Esophagus muscularis mucosa (tissue), 4 donors: ENCODE measurements around the gene TTC24. TPM values are rescaled to one million over a fixed set of nuclear protein-coding genes. Genes with fewer than 3 reads are reported as not detected.
A peak's percentile ranks its signal among the peaks of the same experiment; 100 is the strongest.
"Not testable (repeated sequence)": the region's sequence is repeated elsewhere in the genome, so short reads cannot be mapped to it uniquely, and the experiment has no call there.

Experiments
- DNase-seq: peaks from one replicate; pipeline ENCODE4 v3.0.0-alpha.2; 2017; ENCODE audit errors: extremely low spot score
- H3K27ac ChIP-seq, 4 donors: fragments of 200-600 bp; sonication (generic); replicated peaks in 1 of 4; 1 replicate in 3 of 4; 2 replicates in 1 of 4; pipeline ENCODE4 v1.5.1; 2016 to 2019; ENCODE audit warnings: mild to moderate bottlenecking in 1 of 4
- H3K27me3 ChIP-seq, 4 donors: fragments of 200-600 bp; sonication (generic); one replicate each; pipeline versions ENCODE4 v1.5.1 to v1.6.0; 2016 to 2019
- H3K36me3 ChIP-seq, 4 donors: fragments of 200-600 bp; sonication (generic); one replicate each; pipeline ENCODE4 v1.5.1; 2016 to 2019
- H3K4me1 ChIP-seq, 4 donors: fragments of 200-600 bp; sonication (generic); one replicate each; pipeline ENCODE4 v1.5.1; 2016 to 2019
- H3K4me3 ChIP-seq, 4 donors: fragments of 200-600 bp; sonication (generic); 1 replicate in 2 of 4; 2 replicates in 2 of 4; pipeline ENCODE4 v1.5.1; 2016 to 2019; ENCODE audit warnings: mild to moderate bottlenecking in 4 of 4, moderate library complexity in 1 of 4
- H3K9me3 ChIP-seq, 4 donors: fragments of 200-600 bp; sonication (generic); 1 replicate in 3 of 4; 2 replicates in 1 of 4; pipeline ENCODE4 v1.5.1; 2016 to 2019
- EP300 ChIP-seq: sonication (generic); formaldehyde crosslinking; IDR thresholded peaks from one replicate; pipeline ENCODE4 v1.6.1; 2017; ENCODE audit warnings: antibody characterized with exemption
- POLR2A ChIP-seq: fragments of 450-650 bp; IDR thresholded peaks from one replicate; pipeline ENCODE4 v1.6.1; 2017; ENCODE audit warnings: antibody characterized with exemption, moderate library complexity, mild to moderate bottlenecking, low read depth
- POLR2AphosphoS5 ChIP-seq, 2 donors: sonication (generic); formaldehyde crosslinking; IDR thresholded peaks; one replicate each; pipeline ENCODE4 v1.6.1; 2017; ENCODE audit warnings: antibody characterized with exemption in 2 of 2
- WGBS: methylation state at CpG from one replicate; pipeline ENCODE4 v1.1.5; 2018; 5-methylcytosine and 5-hydroxymethylcytosine counted together
- intact Hi-C: fragments of 100-400 bp; cut with DNase I; formaldehyde crosslinking; loops from one replicate; pipeline ENCODE4 v1.15.1; 2023
- total RNA-seq, 4 donors: library from RNA; depleted of rRNA; stranded (reverse); fragments of >200 nt; gene quantifications; one replicate each; pipeline versions ENCODE4 v1.1.0 to v1.2.1, GENCODE V29; 2016
- TF ChIP-seq, protein P1 (sequence below), 3 experiments: fragments of 200-600 bp in 2 of 3; fragments of 450-650 bp in 1 of 3; sonication (generic) in 2 of 3; IDR thresholded peaks; one replicate each; pipeline ENCODE4 v1.5.1; 2017 to 2019; ENCODE audit warnings: antibody characterized with exemption in 3 of 3, mild to moderate bottlenecking in 2 of 3, moderate library complexity in 1 of 3

Gene TTC24
- total RNA-seq, 4 donors from 2014 or later: not detected

- DNase-seq: no peak
- Histone ChIP-seq H3K9me3 (no peaks in the 10 kb centered on the region), H3K4me1 (peaks cover 8 to 16% (median 12%) of the 10 kb centered on the region in 4 donors), H3K4me3 (no peak overlapping the region), H3K36me3 (no peaks in the 10 kb centered on the region), H3K27ac (no peak overlapping the region), H3K27me3 (no peaks in the 10 kb centered on the region)
- intact Hi-C loops: loop anchor here (10.0 kb wide), 1 partner anchor 68 kb away; no protein-coding TSS in a partner anchor
- 81% methylated on average over 3 of the region's 3 CpGs for WGBS
- TF ChIP-seq POLR2AphosphoS5 (IDR thresholded peaks at IDR 0.05) (no peak), EP300 (no peak), POLR2A (no peak)
- TF ChIP-seq, protein P1, sequence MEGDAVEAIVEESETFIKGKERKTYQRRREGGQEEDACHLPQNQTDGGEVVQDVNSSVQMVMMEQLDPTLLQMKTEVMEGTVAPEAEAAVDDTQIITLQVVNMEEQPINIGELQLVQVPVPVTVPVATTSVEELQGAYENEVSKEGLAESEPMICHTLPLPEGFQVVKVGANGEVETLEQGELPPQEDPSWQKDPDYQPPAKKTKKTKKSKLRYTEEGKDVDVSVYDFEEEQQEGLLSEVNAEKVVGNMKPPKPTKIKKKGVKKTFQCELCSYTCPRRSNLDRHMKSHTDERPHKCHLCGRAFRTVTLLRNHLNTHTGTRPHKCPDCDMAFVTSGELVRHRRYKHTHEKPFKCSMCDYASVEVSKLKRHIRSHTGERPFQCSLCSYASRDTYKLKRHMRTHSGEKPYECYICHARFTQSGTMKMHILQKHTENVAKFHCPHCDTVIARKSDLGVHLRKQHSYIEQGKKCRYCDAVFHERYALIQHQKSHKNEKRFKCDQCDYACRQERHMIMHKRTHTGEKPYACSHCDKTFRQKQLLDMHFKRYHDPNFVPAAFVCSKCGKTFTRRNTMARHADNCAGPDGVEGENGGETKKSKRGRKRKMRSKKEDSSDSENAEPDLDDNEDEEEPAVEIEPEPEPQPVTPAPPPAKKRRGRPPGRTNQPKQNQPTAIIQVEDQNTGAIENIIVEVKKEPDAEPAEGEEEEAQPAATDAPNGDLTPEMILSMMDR (IDR thresholded peaks at IDR 0.05): no peak
Measured at GRCh38 chr1:156586892-156587477, 7.5 kb downstream of the TTC24 start.

GRCh38 chr1:156587927-156588326, 8.4 kb downstream of the TTC24 start:
- H3K9me3 ChIP-seq, H3K27ac ChIP-seq, H3K27me3 ChIP-seq, H3K4me3 ChIP-seq, DNase-seq, H3K36me3 ChIP-seq: not testable (repeated sequence)
- 84% methylated on average over 8 of the region's 8 CpGs for WGBS
- intact Hi-C loops: loop anchor here (10.0 kb wide), 1 partner anchor 67 kb away; no protein-coding TSS in a partner anchor
- peaks cover 17 to 25% (median 20%) of the 10 kb centered on the region in 4 donors for H3K4me1 ChIP-seq

- Histone ChIP-seq H3K4me3 (no peak overlapping the region), H3K9me3 (no peaks in the 10 kb centered on the region), H3K4me1 (peaks cover 11 to 21% (median 19%) of the 10 kb centered on the region in 4 donors), H3K27me3 (no peaks in the 10 kb centered on the region), H3K27ac (no peak overlapping the region), H3K36me3 (peaks cover 3 to 19% (median 17%) of the 10 kb centered on the region in 4 donors)
- 72% methylated on average over 5 of the region's 5 CpGs for WGBS
- DNase-seq: no peak
- no peak for TF ChIP-seq POLR2A
- TF ChIP-seq POLR2AphosphoS5 (IDR thresholded peaks at IDR 0.05): no peak
- TF ChIP-seq, protein P1 (IDR thresholded peaks at IDR 0.05): no peak
- TF ChIP-seq EP300: no peak
- intact Hi-C loops: loop anchor here (10.0 kb wide), 1 partner anchor 65 kb away; no protein-coding TSS in a partner anchor
Measured at GRCh38 chr1:156589546-156589945, 10.0 kb downstream of the TTC24 start.

- Histone ChIP-seq H3K27ac (peak overlapping the region; percentile 85 to 91 (median 88)), H3K4me1 (peaks cover 11 to 21% (median 19%) of the 10 kb centered on the region in 4 donors), H3K4me3 (peak overlapping the region; percentile 72 to 87 (median 80)), H3K27me3 (no peaks in the 10 kb centered on the region), H3K9me3 (no peaks in the 10 kb centered on the region), H3K36me3 (peaks cover 14 to 29% (median 27%) of the 10 kb centered on the region in 4 donors)
- TF ChIP-seq POLR2AphosphoS5 (IDR thresholded peaks at IDR 0.05) (no peak), EP300 (no peak), POLR2A (no peak)
- TF ChIP-seq, protein P1 (IDR thresholded peaks at IDR 0.05): no peak
- DNase-seq: no peak
- intact Hi-C loops: loop anchor here (5.0 to 10.0 kb wide), 2 partner anchors 106 to 133 kb away; no protein-coding TSS in a partner anchor
- WGBS: 82% methylated on average over 10 of the region's 10 CpGs
Measured at GRCh38 chr1:156590326-156591180, 11.0 kb downstream of the TTC24 start.

DNA sequence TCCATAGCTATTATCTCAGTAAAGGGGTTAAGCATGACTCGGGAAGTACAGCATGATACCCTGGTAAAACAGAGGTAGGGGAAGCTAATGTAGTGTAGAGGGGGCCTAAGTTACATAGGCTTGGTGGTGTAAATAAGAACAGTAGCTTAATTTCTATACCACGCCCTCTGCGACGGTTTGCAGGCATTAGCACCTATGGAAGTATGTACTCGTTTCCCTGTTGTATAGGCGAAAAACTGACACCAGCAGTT, 11.6 kb downstream of the TTC24 start:
- TF ChIP-seq POLR2AphosphoS5 (IDR thresholded peaks at IDR 0.05) (no peak), POLR2A (no peak), EP300 (no peak)
- TF ChIP-seq, protein P1 (IDR thresholded peaks at IDR 0.05): no peak
- H3K9me3 ChIP-seq: no peaks in the 10 kb centered on the region
- peaks cover 19 to 34% (median 33%) of the 10 kb centered on the region in 4 donors for H3K36me3 ChIP-seq
- no peaks in the 10 kb centered on the region for H3K27me3 ChIP-seq
- peak overlapping the region; percentile 85 to 91 (median 88) for H3K27ac ChIP-seq
- 30% methylated on average over 6 of the region's 6 CpGs for WGBS
- DNase-seq: no peak
- intact Hi-C loops: loop anchor here (5.0 to 10.0 kb wide), 2 partner anchors 106 to 134 kb away; no protein-coding TSS in a partner anchor
- H3K4me3 ChIP-seq: peak overlapping the region; percentile 72 to 87 (median 80)
- H3K4me1 ChIP-seq: peaks cover 11 to 21% (median 19%) of the 10 kb centered on the region in 4 donors
